SK-N-SH treated with all-trans-retinoic acid at 6 μM for 48 hours (cell line): Measurements from ENCODE around the gene PCDH12.

Experiments used
- CREB5 ChIP-seq: fragments of 250-450 bp; sonication (Bioruptor Pico); IDR thresholded peaks from 2 replicates; pipeline ENCODE4 v1.5.1; 2020; ENCODE audit warnings: low read depth, mild to moderate bottlenecking, moderate library complexity
- CSDC2 ChIP-seq: fragments of 250-450 bp; sonication (Bioruptor Pico); IDR thresholded peaks from 2 replicates; pipeline ENCODE4 v1.5.0; 2020; ENCODE audit warnings: mild to moderate bottlenecking, moderate library complexity
- PATZ1 ChIP-seq: fragments of 250-450 bp; sonication (Bioruptor Pico); IDR thresholded peaks from 2 replicates; pipeline ENCODE4 v1.8.0; 2020; ENCODE audit warnings: mild to moderate bottlenecking, moderate library complexity, borderline replicate concordance
- PPARA ChIP-seq: fragments of 250-450 bp; sonication (Bioruptor Pico); IDR thresholded peaks from 2 replicates; pipeline ENCODE4 v1.5.0; 2020; ENCODE audit warnings: mild to moderate bottlenecking, borderline replicate concordance
- RARB ChIP-seq: fragments of 250-450 bp; sonication (Bioruptor Pico); IDR thresholded peaks from 2 replicates; pipeline ENCODE4 v1.8.0; 2021; ENCODE audit warnings: mild to moderate bottlenecking, moderate library complexity
- SNAI2 ChIP-seq: fragments of 250-450 bp; sonication (Bioruptor Pico); IDR thresholded peaks from 2 replicates; pipeline ENCODE4 v1.5.0; 2020; ENCODE audit warnings: mild to moderate bottlenecking, moderate library complexity
- ZC3H10 ChIP-seq: fragments of 250-450 bp; sonication (Bioruptor Pico); IDR thresholded peaks from 2 replicates; pipeline ENCODE4 v1.5.1; 2021; ENCODE audit warnings: mild to moderate bottlenecking, moderate library complexity
- ZFP30 ChIP-seq: fragments of 450-650 bp; formaldehyde crosslinking; IDR thresholded peaks from 2 replicates; pipeline ENCODE4 v1.5.0; 2022; ENCODE audit warnings: mild to moderate bottlenecking, moderate library complexity
- ZNF8 ChIP-seq: fragments of 450-650 bp; formaldehyde crosslinking; IDR thresholded peaks from 2 replicates; pipeline ENCODE4 v1.5.0; 2020; ENCODE audit warnings: mild to moderate bottlenecking, moderate library complexity

- TF ChIP-seq ZC3H10 (CRISPR knock-in tag) = no peak
- no peak for TF ChIP-seq ZFP30 (CRISPR knock-in tag)
- no peak for TF ChIP-seq CSDC2 (CRISPR knock-in tag)
- no peak for TF ChIP-seq RARB (CRISPR knock-in tag)
- TF ChIP-seq PPARA = no peak
- TF ChIP-seq PATZ1 = no peak
- TF ChIP-seq CREB5 (CRISPR knock-in tag) = no peak
- TF ChIP-seq ZNF8 (CRISPR knock-in tag) = no peak
- no peak for TF ChIP-seq SNAI2 (CRISPR knock-in tag)
These were observed 23.7 kb downstream of the PCDH12 start for GRCh38 chr5:141934099-141934844.
